Neural progenitor cell (in vitro differentiated cells): ENCODE data around the gene TFB2M.

Experiments used
- CTCF ChIP-seq: fragments of 200-600 bp; sonication (generic); IDR thresholded peaks from 2 replicates; pipeline ENCODE4 v1.5.1; 2017; ENCODE audit warnings: antibody characterized with exemption, mild to moderate bottlenecking
- EZH2 ChIP-seq: fragments of 200-600 bp; sonication (generic); IDR thresholded peaks from 2 replicates; pipeline ENCODE4 v1.6.1; 2017; ENCODE audit warnings: antibody characterized with exemption, mild to moderate bottlenecking, moderate library complexity
- EZH2phosphoT487 ChIP-seq: fragments of 200-600 bp; sonication (generic); IDR thresholded peaks from 2 replicates; pipeline ENCODE4 v1.6.1; 2017; ENCODE audit warnings: antibody characterized with exemption

- TF ChIP-seq EZH2, result no peak
- TF ChIP-seq CTCF, result no peak
- TF ChIP-seq EZH2phosphoT487, result no peak
These were observed 25.0 kb upstream of the TFB2M start for GRCh38 chr1:246591047-246591446.
